Thoracic aorta (tissue), 2 donors: ENCODE results near the gene MAN2B2. TPM values are rescaled to one million over a fixed set of nuclear protein-coding genes. Genes with fewer than 3 reads are reported as not detected.

ENCODE experiments used
- ATAC-seq: fragments of 150-250 bp; one replicate; pipeline ENCODE4 v1.8.0; 2017; ENCODE audit warnings: low read depth; ENCODE audit not compliant: insufficient number of reproducible peaks, low FRiP score
- DNase-seq: peaks from one replicate; pipeline ENCODE4 v3.0.0-alpha.2; 2020; ENCODE audit warnings: low spot score
- H3K27ac ChIP-seq, 2 donors: fragments of 200-600 bp; sonication (generic); 1 replicate in 1 of 2; 2 replicates in 1 of 2; pipeline ENCODE4 v1.5.1; 2016; ENCODE audit warnings: mild to moderate bottlenecking in 2 of 2, moderate library complexity in 2 of 2
- H3K27me3 ChIP-seq: fragments of 200-600 bp; sonication (generic); replicated peaks from 2 replicates; pipeline ENCODE4 v1.6.0; 2016; ENCODE audit warnings: mild to moderate bottlenecking; ENCODE audit not compliant: insufficient read depth
- H3K36me3 ChIP-seq: fragments of 200-600 bp; sonication (generic); one replicate; pipeline ENCODE4 v1.5.1; 2016
- H3K4me1 ChIP-seq, 2 donors: fragments of 200-600 bp; sonication (generic); 1 replicate in 1 of 2; 2 replicates in 1 of 2; pipeline versions ENCODE4 v1.5.1 to v1.6.0; 2016; ENCODE audit warnings: low read depth in 2 of 2, mild to moderate bottlenecking in 1 of 2; ENCODE audit not compliant: control insufficient read depth in 1 of 2
- H3K4me3 ChIP-seq: fragments of 200-600 bp; sonication (generic); 2 replicates; pipeline ENCODE4 v1.5.1; 2016; ENCODE audit warnings: mild to moderate bottlenecking
- H3K9me3 ChIP-seq: fragments of 200-600 bp; sonication (generic); 2 replicates; pipeline ENCODE4 v1.5.1; 2016
- total RNA-seq, 2 donors: library from RNA; depleted of rRNA; stranded (reverse); fragments of >200 nt; gene quantifications; one replicate each; pipeline versions ENCODE4 v1.1.0 to v1.2.3, GENCODE V29; 2016
- TF ChIP-seq, protein P1 (sequence below): fragments of 200-600 bp; sonication (generic); IDR thresholded peaks from one replicate; pipeline ENCODE4 v1.5.1; 2019; ENCODE audit warnings: antibody characterized with exemption

The MAN2B2 gene
- total RNA-seq, 2 donors from 2014 or later, result 77.1 to 94.1 TPM

DNA sequence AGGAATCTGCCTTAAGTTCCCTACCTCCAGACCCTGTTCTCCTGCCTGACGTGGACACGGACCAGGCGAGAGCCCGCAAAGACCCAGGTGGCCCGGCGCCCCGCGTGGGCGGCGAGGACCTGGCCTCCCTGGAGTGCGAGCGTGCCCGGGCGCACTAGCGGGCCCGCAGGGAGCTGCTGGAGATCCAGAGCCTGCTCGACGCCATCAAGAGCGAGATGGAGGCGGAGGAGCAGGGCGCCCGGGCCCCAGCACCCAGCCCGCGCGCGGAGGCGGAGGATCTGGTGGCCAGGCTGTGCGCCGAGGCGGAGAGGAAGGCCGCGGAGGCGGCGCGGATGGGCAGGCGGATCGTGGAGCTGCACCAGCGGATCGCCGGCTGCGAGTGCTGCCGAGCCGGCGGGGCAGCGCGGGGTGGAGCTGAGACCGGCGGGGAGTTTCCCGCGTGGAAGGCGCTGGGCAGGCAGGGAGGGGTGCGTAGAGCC is 83.6 kb downstream of the MAN2B2 start:
- DNase-seq (no peak), ATAC-seq (peak; percentile 39)
- Histone ChIP-seq H3K9me3 (no peaks in the 10 kb centered on the region), H3K36me3 (no peaks in the 10 kb centered on the region), H3K4me1 (peaks cover 0 to 14% of the 10 kb centered on the region in 2 donors), H3K27me3 (no peaks in the 10 kb centered on the region), H3K27ac (peak overlapping the region; percentile 76 to 84), H3K4me3 (peak overlapping the region; percentile 75)
- TF ChIP-seq, protein P1, sequence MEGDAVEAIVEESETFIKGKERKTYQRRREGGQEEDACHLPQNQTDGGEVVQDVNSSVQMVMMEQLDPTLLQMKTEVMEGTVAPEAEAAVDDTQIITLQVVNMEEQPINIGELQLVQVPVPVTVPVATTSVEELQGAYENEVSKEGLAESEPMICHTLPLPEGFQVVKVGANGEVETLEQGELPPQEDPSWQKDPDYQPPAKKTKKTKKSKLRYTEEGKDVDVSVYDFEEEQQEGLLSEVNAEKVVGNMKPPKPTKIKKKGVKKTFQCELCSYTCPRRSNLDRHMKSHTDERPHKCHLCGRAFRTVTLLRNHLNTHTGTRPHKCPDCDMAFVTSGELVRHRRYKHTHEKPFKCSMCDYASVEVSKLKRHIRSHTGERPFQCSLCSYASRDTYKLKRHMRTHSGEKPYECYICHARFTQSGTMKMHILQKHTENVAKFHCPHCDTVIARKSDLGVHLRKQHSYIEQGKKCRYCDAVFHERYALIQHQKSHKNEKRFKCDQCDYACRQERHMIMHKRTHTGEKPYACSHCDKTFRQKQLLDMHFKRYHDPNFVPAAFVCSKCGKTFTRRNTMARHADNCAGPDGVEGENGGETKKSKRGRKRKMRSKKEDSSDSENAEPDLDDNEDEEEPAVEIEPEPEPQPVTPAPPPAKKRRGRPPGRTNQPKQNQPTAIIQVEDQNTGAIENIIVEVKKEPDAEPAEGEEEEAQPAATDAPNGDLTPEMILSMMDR, result no peak

DNA sequence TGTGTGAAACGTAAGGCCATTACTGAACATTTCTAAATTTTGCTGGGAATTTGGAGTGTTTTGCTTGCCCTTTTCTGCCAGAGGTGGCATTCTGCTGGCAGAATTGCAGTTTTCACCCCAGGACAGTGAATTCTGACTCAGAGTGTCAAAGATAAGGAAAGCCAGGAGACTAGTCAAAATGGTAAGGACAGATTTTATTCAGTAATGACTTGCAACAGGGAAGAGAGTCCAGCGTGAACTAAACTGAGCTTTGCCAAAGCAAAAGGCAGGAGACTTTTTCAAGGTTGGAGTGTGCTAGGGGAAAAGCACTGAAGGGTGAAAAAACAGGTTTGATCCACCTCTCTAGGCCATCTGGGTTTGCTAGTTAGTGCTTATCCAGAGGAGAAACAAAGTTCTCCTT is 84.9 kb downstream of the MAN2B2 start:
- ATAC-seq (no peak), DNase-seq (no peak)
- H3K4me1 ChIP-seq, result peaks cover 4 to 25% of the 10 kb centered on the region in 2 donors
- H3K4me3 ChIP-seq, result no peak overlapping the region
- TF ChIP-seq, protein P1, result no peak
- H3K27ac ChIP-seq, result no peak overlapping the region
- H3K27me3 ChIP-seq, result no peaks in the 10 kb centered on the region
- no peaks in the 10 kb centered on the region for H3K36me3 ChIP-seq
- H3K9me3 ChIP-seq, result no peaks in the 10 kb centered on the region

DNA sequence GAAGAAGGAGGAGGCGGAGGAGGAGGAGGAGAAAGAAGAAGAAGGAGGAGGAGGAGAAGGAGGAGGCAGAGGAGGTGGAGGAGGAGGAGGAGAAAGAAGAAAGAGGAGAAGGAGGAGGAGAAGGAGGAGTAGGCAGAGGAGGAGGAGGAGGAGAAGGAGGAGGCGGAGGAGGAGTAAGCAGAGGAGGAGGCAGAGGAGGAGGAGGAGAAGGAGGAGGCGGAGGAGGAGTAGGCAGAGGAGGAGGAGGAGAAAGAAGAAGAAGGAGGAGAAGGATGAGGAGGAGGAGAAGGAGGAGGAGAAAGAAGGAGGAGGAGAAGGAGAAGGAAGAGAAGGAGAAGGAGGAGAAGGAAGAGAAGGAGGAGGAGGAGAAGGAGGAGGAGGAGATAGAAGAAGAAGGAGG is 85.4 kb downstream of the MAN2B2 start:
- H3K27me3 ChIP-seq, result no peaks in the 10 kb centered on the region
- TF ChIP-seq, protein P1, result no peak
- no peak for ATAC-seq
- no peaks in the 10 kb centered on the region for H3K9me3 ChIP-seq
- no peak overlapping the region for H3K27ac ChIP-seq
- DNase-seq, result no peak
- peaks cover 4 to 27% of the 10 kb centered on the region in 2 donors for H3K4me1 ChIP-seq
- no peak overlapping the region for H3K4me3 ChIP-seq
- H3K36me3 ChIP-seq, result no peaks in the 10 kb centered on the region

DNA sequence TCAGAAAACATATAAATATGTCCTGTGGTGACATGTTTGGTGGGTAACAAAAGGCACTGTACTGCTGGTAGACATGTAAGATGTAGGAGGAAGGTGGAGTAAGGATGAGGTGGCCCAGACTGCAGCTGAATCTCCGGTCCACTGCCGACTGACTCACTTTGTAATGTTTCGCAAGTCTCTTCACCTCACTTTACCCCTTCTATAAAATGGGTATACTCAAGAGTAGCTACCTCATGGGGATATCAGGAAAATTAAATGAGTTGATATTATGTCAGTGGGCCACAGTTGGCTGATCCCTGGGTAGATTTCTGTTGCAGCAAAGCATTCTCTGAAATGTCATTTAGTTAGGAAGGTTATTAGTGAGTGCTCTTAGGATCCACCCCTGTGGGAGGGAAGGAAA is 87.6 kb downstream of the MAN2B2 start:
- ATAC-seq, result no peak
- no peaks in the 10 kb centered on the region for H3K9me3 ChIP-seq
- TF ChIP-seq, protein P1, result no peak
- H3K4me3 ChIP-seq, result no peak overlapping the region
- H3K27me3 ChIP-seq, result no peaks in the 10 kb centered on the region
- H3K36me3 ChIP-seq, result no peaks in the 10 kb centered on the region
- no peak overlapping the region for H3K27ac ChIP-seq
- peaks cover 4 to 27% of the 10 kb centered on the region in 2 donors for H3K4me1 ChIP-seq
- DNase-seq, result no peak

DNA sequence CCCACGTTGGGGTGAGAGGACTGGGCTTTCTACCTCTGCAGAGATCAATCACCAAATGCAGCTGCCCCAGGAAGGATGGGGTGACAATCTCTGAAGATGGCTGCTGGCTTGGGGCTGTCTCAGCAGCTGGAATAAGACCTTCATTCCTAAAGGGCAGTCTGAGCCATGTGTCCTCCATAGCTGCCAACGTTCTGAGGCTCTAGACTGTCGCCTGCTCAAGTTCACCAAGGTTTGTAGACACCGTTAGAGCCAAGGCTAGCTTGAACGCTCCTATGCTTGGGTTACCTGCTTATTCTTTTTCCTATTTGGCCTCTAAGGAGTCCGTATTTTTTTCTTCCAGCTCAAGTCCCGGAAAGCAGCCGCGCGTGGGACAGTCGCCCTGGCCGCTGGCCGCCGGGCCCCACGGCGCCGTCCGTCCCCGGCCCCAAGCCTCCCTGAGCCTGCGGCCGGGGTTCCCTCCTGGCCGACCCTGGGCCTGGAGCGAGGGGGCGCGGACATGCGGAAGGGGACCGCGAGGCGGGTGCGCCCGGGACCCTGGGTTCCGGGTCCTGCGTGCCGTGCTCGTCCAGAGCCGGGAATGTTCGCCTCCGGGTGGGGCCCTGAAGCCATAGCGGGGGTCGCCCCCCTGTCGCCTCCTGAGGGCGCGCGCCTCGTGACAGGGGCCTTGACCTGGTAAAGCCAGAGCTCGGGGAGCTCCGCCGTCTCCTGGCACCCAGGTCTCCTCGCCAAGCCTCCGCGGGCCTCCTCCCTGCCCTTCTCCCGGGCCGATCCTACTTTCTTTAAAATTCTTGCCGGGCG is 88.8 kb downstream of the MAN2B2 start:
- no peak for ATAC-seq
- H3K36me3 ChIP-seq, result no peaks in the 10 kb centered on the region
- H3K4me3 ChIP-seq, result peak overlapping the region; percentile 73
- H3K9me3 ChIP-seq, result no peaks in the 10 kb centered on the region
- no peak overlapping the region for H3K27ac ChIP-seq
- DNase-seq, result no peak
- H3K4me1 ChIP-seq, result peaks cover 4 to 27% of the 10 kb centered on the region in 2 donors
- TF ChIP-seq, protein P1, result no peak
- no peaks in the 10 kb centered on the region for H3K27me3 ChIP-seq
